ENCODE measurements around the gene BUD23. TPM values are rescaled to one million over a fixed set of nuclear protein-coding genes. Genes with fewer than 3 reads are reported as not detected.

BUD23 gene
- total and polyA plus RNA-seq, 2 donors (not counting 1 experiment from before 2014, with no cell fraction given), result 62.4 to 63.9 TPM

- peaks cover 11 to 12% of the 10 kb centered on the region in 2 donors for H3K4me1 ChIP-seq (ENCODE audit: control insufficient read depth in 2 of 2, insufficient read depth in 2 of 2, low read length in 2 of 2)
- H3K27me3 Mint-ChIP-seq, result peaks cover 64% of the 10 kb centered on the region
- H3K9ac ChIP-seq (ENCODE audit: low read length), result no peak overlapping the region
- peak overlapping the region; percentile 85 for H3K4me2 ChIP-seq (replicated peaks; ENCODE audit: low read depth, low read length, poor library complexity, severe bottlenecking)
- DNase-seq (no peak), ATAC-seq (ENCODE audit: low read depth) (no peak)
- no peak overlapping the region for H3K27ac Mint-ChIP-seq
- TF ChIP-seq CTCF (IDR thresholded peaks at IDR 0.05), result no peak
- no peak for TF ChIP-seq EZH2 (IDR thresholded peaks at IDR 0.05; ENCODE audit: borderline replicate concordance, insufficient read depth, low read depth, low read length, poor library complexity, severe bottlenecking)
- peaks cover 0 to 10% (median 0%) of the 10 kb centered on the region in 3 donors for H3K9me3 ChIP-seq (ENCODE audit: control extremely low read depth in 1 of 3, control insufficient read depth in 2 of 3, insufficient read depth in 1 of 3, low read length in 2 of 3)
- CTCF ChIA-PET, result interaction anchor here (0.9 to 1.1 kb wide), 2 partner anchors 42 to 81 kb away, joined by 3 read pairs; no protein-coding TSS in a partner anchor
- WGBS (ENCODE audit: insufficient coverage), result 29% methylated on average over 13 of the region's 16 CpGs
- no peaks in the 10 kb centered on the region for H4K20me1 ChIP-seq (ENCODE audit: control insufficient read depth, insufficient read depth, low read length, poor library complexity, severe bottlenecking)
- intact Hi-C loops (cut with micrococcal nuclease), result no loop called here
- H3K36me3 ChIP-seq (replicated peaks in 1 of 2; ENCODE audit: control extremely low read depth in 1 of 2, control insufficient read depth in 1 of 2, extremely low read depth in 1 of 2, insufficient read depth in 2 of 2, low read length in 1 of 2), result no peaks in the 10 kb centered on the region
- peaks cover 5% of the 10 kb centered on the region for H3K4me1 Mint-ChIP-seq
- peak overlapping the region; percentile 49 for H3K4me3 Mint-ChIP-seq
- H3K79me2 ChIP-seq (ENCODE audit: control insufficient read depth, insufficient read depth, low read length), result no peaks in the 10 kb centered on the region
- no peak overlapping the region for H3K4me3 ChIP-seq (ENCODE audit: control extremely low read depth in 1 of 5, extremely low read depth in 1 of 5, insufficient read depth in 1 of 5, low read depth in 2 of 5, low read length in 4 of 5)
- H3K27ac ChIP-seq (ENCODE audit: low read length in 2 of 2), result no peak overlapping the region
- peaks cover 0 to 62% (median 29%) of the 10 kb centered on the region in 4 experiments for H3K27me3 ChIP-seq (replicated peaks in 1 of 4; ENCODE audit: control extremely low read depth in 1 of 4, control insufficient read depth in 3 of 4, insufficient read depth in 4 of 4, low read length in 3 of 4)
- H3K9me3 Mint-ChIP-seq (ENCODE audit: insufficient read depth), result no peaks in the 10 kb centered on the region
- POLR2A ChIA-PET, result no interaction called here
- no peak overlapping the region for H2AFZ ChIP-seq (ENCODE audit: insufficient read depth, low read depth, low read length, poor library complexity, severe bottlenecking)
Measured at GRCh38 chr7:73646785-73647724, 36.3 kb upstream of the BUD23 start.
